Activated gamma-delta T cell treated with anti-CD3 and anti-CD28 coated beads, Interleukin-2, amount 50 U/mL, for 16 hours (primary cell): ENCODE results near the gene ATP6V1D.
"Not testable (repeated sequence)": the region's sequence is repeated elsewhere in the genome, so short reads cannot be mapped to it uniquely, and the experiment has no call there.

ENCODE experiments used
- DNase-seq: peaks from one replicate; pipeline ENCODE4 v3.0.0-alpha.2; 2020; ENCODE audit warnings: low read depth

The ATP6V1D gene

GRCh38 chr14:67359775-67360469, at the start of gene ATP6V1D, which contains the start of gene EIF2S1:
TSS of gene ATP6V1D (minus strand) at chr14:67359804. CDS start at chr14:67359698, 106 bp downstream.
TSS of gene EIF2S1 (plus strand) at chr14:67360328. CDS start at chr14:67364768, 4,440 bp downstream.
- peak; percentile 100 for DNase-seq

- DNase-seq: not testable (repeated sequence)
Observed at GRCh38 chr14:67408122-67408801, 48.7 kb upstream of the ATP6V1D start.

- DNase-seq: no peak
Observed at GRCh38 chr14:67405771-67406170, 46.2 kb upstream of the ATP6V1D start.

- DNase-seq: no peak
Observed at GRCh38 chr14:67400434-67400833, 40.8 kb upstream of the ATP6V1D start.

- no peak for DNase-seq
Observed at GRCh38 chr14:67397536-67397935, 37.9 kb upstream of the ATP6V1D start.

GRCh38 chr14:67396381-67396970, 36.9 kb upstream of the ATP6V1D start:
- no peak for DNase-seq

GRCh38 chr14:67395876-67396189, 36.2 kb upstream of the ATP6V1D start:
- DNase-seq: no peak

- DNase-seq: no peak
Observed at GRCh38 chr14:67395086-67395875, 35.7 kb upstream of the ATP6V1D start.

GRCh38 chr14:67393689-67394088, 34.1 kb upstream of the ATP6V1D start:
- no peak for DNase-seq

- DNase-seq: no peak
Observed at GRCh38 chr14:67392800-67393199, 33.2 kb upstream of the ATP6V1D start.

GRCh38 chr14:67392123-67392522, 32.5 kb upstream of the ATP6V1D start:
- no peak for DNase-seq

GRCh38 chr14:67391268-67391667, 31.7 kb upstream of the ATP6V1D start:
- DNase-seq: no peak

- no peak for DNase-seq
Observed at GRCh38 chr14:67389811-67390534, 30.4 kb upstream of the ATP6V1D start.

GRCh38 chr14:67389275-67389674, 29.7 kb upstream of the ATP6V1D start:
- DNase-seq: no peak

GRCh38 chr14:67387195-67387594, 27.6 kb upstream of the ATP6V1D start:
- no peak for DNase-seq

GRCh38 chr14:67385618-67386017, 26.0 kb upstream of the ATP6V1D start:
- DNase-seq: no peak

GRCh38 chr14:67385120-67385519, 25.5 kb upstream of the ATP6V1D start:
- no peak for DNase-seq

GRCh38 chr14:67377916-67378315, 18.3 kb upstream of the ATP6V1D start:
- no peak for DNase-seq

- no peak for DNase-seq
Observed at GRCh38 chr14:67373347-67373746, 13.7 kb upstream of the ATP6V1D start.

GRCh38 chr14:67372833-67373232, 13.2 kb upstream of the ATP6V1D start:
- no peak for DNase-seq

- no peak for DNase-seq
Observed at GRCh38 chr14:67371247-67372148, 11.9 kb upstream of the ATP6V1D start.
